WTC11 (cell line): ENCODE measurements around the gene DGCR2.

ENCODE experiments used
- FOXK1 ChIP-seq: sonication (generic); formaldehyde crosslinking; IDR thresholded peaks from 2 replicates; pipeline ENCODE4 v1.8.0; 2022; ENCODE audit warnings: mild to moderate bottlenecking, moderate library complexity, missing genetic modification reagents
- FOXP1 ChIP-seq: sonication (generic); formaldehyde crosslinking; IDR thresholded peaks from 2 replicates; pipeline ENCODE4 v1.8.0; 2022; ENCODE audit warnings: missing genetic modification reagents, mild to moderate bottlenecking, moderate library complexity, borderline replicate concordance
- GRHL2 ChIP-seq: fragments of 250-450 bp; sonication (Bioruptor Pico); IDR thresholded peaks from 2 replicates; pipeline ENCODE4 v1.8.0; 2022; ENCODE audit warnings: mild to moderate bottlenecking, moderate library complexity; ENCODE audit not compliant: insufficient replicate concordance, severe bottlenecking
- IRF2 ChIP-seq: sonication (generic); formaldehyde crosslinking; IDR thresholded peaks from 2 replicates; pipeline ENCODE4 v1.8.0; 2022; ENCODE audit warnings: low read depth, missing genetic modification reagents, borderline replicate concordance
- SP1 ChIP-seq: sonication (generic); formaldehyde crosslinking; conservative IDR thresholded peaks from 2 replicates; pipeline ENCODE4 v1.8.1; 2022; ENCODE audit warnings: missing genetic modification reagents
- ZNF121 ChIP-seq: sonication (generic); formaldehyde crosslinking; IDR thresholded peaks from 2 replicates; pipeline ENCODE4 v1.8.0; 2023; ENCODE audit warnings: missing genetic modification reagents
- ZNF219 ChIP-seq: sonication (generic); formaldehyde crosslinking; IDR thresholded peaks from 2 replicates; pipeline ENCODE4 v1.8.0; 2023; ENCODE audit warnings: missing genetic modification reagents, mild to moderate bottlenecking, borderline replicate concordance
- TF ChIP-seq, protein P1 (sequence below): sonication (generic); formaldehyde crosslinking; IDR thresholded peaks from 2 replicates; pipeline ENCODE4 v1.8.0; 2022; ENCODE audit warnings: mild to moderate bottlenecking, missing genetic modification reagents
- TF ChIP-seq, protein P2 (sequence below): fragments of 200-600 bp; IDR thresholded peaks from 2 replicates; pipeline ENCODE4 v1.8.0; 2022; ENCODE audit warnings: antibody characterized with exemption
- TF ChIP-seq, protein P3 (sequence below): sonication (generic); formaldehyde crosslinking; conservative IDR thresholded peaks from 2 replicates; pipeline ENCODE4 v1.8.1; 2022; ENCODE audit warnings: mild to moderate bottlenecking, missing genetic modification reagents
- TF ChIP-seq, protein P4 (sequence below): sonication (generic); formaldehyde crosslinking; IDR thresholded peaks from 2 replicates; pipeline ENCODE4 v1.8.1; 2022; ENCODE audit warnings: low read depth, missing genetic modification reagents, borderline replicate concordance
- TF ChIP-seq, protein P5 (sequence below): sonication (generic); formaldehyde crosslinking; IDR thresholded peaks from 2 replicates; pipeline ENCODE4 v1.8.0; 2022; ENCODE audit warnings: missing genetic modification reagents

DNA sequence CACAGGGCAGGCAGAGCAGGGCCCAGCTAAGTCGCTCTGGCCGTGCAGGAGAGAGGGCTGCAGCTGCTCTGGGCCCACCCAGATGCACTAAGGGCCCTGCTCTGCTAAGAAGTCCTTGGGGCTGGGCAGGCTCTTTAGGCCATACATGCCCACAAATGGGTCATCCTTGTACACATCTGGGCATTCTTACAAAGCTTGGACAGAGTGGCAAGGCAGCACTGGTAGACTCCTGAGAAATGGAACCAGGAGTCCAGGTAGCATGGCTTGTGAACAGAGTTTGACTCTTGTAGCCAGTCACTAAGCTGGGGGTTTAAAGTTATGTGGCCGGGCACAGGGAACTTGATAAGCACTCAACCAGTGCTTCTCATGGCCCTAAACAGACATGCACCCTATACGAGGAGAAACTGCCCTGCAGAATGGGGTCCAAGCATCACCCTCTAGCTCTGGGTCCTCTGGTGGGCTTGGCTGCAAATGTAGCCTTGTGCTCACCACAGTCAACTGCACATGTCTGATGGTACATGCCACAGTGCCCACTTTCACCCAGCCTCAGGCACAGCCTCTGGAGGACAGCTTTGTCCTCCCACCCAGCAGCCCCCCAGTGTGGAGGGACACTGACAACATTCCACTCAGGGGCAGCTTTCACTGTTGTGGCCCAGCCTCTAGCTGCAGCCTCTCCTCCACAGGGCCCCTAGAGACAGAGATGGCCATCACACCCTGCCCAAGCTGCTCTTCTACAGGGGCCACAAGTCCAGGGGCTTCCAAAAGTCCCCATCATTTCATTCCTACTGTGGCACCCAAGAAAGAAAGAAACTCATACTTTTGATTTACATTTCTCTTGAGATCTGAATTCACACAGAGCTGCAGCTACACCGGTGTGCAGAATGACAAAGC lies 75.2 kb downstream of the DGCR2 start:
- TF ChIP-seq, protein P1, sequence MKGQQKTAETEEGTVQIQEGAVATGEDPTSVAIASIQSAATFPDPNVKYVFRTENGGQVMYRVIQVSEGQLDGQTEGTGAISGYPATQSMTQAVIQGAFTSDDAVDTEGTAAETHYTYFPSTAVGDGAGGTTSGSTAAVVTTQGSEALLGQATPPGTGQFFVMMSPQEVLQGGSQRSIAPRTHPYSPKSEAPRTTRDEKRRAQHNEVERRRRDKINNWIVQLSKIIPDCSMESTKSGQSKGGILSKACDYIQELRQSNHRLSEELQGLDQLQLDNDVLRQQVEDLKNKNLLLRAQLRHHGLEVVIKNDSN (CRISPR knock-in tag): no peak
- no peak for TF ChIP-seq ZNF219 (CRISPR knock-in tag)
- TF ChIP-seq, protein P2, sequence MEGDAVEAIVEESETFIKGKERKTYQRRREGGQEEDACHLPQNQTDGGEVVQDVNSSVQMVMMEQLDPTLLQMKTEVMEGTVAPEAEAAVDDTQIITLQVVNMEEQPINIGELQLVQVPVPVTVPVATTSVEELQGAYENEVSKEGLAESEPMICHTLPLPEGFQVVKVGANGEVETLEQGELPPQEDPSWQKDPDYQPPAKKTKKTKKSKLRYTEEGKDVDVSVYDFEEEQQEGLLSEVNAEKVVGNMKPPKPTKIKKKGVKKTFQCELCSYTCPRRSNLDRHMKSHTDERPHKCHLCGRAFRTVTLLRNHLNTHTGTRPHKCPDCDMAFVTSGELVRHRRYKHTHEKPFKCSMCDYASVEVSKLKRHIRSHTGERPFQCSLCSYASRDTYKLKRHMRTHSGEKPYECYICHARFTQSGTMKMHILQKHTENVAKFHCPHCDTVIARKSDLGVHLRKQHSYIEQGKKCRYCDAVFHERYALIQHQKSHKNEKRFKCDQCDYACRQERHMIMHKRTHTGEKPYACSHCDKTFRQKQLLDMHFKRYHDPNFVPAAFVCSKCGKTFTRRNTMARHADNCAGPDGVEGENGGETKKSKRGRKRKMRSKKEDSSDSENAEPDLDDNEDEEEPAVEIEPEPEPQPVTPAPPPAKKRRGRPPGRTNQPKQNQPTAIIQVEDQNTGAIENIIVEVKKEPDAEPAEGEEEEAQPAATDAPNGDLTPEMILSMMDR: no peak
- no peak for TF ChIP-seq SP1 (CRISPR knock-in tag)
- TF ChIP-seq, protein P3, sequence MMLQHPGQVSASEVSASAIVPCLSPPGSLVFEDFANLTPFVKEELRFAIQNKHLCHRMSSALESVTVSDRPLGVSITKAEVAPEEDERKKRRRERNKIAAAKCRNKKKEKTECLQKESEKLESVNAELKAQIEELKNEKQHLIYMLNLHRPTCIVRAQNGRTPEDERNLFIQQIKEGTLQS (CRISPR knock-in tag): no peak
- no peak for TF ChIP-seq ZNF121
- no peak for TF ChIP-seq FOXK1
- TF ChIP-seq FOXP1 (CRISPR knock-in tag): no peak
- TF ChIP-seq, protein P4, sequence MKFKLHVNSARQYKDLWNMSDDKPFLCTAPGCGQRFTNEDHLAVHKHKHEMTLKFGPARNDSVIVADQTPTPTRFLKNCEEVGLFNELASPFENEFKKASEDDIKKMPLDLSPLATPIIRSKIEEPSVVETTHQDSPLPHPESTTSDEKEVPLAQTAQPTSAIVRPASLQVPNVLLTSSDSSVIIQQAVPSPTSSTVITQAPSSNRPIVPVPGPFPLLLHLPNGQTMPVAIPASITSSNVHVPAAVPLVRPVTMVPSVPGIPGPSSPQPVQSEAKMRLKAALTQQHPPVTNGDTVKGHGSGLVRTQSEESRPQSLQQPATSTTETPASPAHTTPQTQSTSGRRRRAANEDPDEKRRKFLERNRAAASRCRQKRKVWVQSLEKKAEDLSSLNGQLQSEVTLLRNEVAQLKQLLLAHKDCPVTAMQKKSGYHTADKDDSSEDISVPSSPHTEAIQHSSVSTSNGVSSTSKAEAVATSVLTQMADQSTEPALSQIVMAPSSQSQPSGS (CRISPR knock-in tag): no peak
- no peak for TF ChIP-seq IRF2 (CRISPR knock-in tag)
- TF ChIP-seq, protein P5, sequence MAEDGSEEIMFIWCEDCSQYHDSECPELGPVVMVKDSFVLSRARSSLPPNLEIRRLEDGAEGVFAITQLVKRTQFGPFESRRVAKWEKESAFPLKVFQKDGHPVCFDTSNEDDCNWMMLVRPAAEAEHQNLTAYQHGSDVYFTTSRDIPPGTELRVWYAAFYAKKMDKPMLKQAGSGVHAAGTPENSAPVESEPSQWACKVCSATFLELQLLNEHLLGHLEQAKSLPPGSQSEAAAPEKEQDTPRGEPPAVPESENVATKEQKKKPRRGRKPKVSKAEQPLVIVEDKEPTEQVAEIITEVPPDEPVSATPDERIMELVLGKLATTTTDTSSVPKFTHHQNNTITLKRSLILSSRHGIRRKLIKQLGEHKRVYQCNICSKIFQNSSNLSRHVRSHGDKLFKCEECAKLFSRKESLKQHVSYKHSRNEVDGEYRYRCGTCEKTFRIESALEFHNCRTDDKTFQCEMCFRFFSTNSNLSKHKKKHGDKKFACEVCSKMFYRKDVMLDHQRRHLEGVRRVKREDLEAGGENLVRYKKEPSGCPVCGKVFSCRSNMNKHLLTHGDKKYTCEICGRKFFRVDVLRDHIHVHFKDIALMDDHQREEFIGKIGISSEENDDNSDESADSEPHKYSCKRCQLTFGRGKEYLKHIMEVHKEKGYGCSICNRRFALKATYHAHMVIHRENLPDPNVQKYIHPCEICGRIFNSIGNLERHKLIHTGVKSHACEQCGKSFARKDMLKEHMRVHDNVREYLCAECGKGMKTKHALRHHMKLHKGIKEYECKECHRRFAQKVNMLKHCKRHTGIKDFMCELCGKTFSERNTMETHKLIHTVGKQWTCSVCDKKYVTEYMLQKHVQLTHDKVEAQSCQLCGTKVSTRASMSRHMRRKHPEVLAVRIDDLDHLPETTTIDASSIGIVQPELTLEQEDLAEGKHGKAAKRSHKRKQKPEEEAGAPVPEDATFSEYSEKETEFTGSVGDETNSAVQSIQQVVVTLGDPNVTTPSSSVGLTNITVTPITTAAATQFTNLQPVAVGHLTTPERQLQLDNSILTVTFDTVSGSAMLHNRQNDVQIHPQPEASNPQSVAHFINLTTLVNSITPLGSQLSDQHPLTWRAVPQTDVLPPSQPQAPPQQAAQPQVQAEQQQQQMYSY (CRISPR knock-in tag): no peak
- no peak for TF ChIP-seq GRHL2
